Vagina (tissue), 2 donors: ENCODE measurements around the gene CTSW.

ENCODE experiments used
- CTCF ChIP-seq, 3 experiments: fragments of 450-650 bp in 2 of 3; fragments of 200-600 bp in 1 of 3; sonication (generic) in 1 of 3; IDR thresholded peaks; one replicate each; pipeline ENCODE4 v1.5.1; 2017 to 2019; ENCODE audit warnings: antibody characterized with exemption in 3 of 3, mild to moderate bottlenecking in 2 of 3, moderate library complexity in 2 of 3
- POLR2A ChIP-seq, 2 donors: fragments of 450-650 bp; IDR thresholded peaks; one replicate each; pipeline ENCODE4 v1.6.1; 2017; ENCODE audit warnings: antibody characterized with exemption in 2 of 2, mild to moderate bottlenecking in 2 of 2, moderate library complexity in 2 of 2
- POLR2AphosphoS5 ChIP-seq, 2 donors: sonication (generic); formaldehyde crosslinking; IDR thresholded peaks; one replicate each; pipeline ENCODE4 v1.9.0; 2017; ENCODE audit warnings: antibody characterized with exemption in 2 of 2, mild to moderate bottlenecking in 2 of 2, low read depth in 1 of 2; ENCODE audit not compliant: insufficient read depth in 1 of 2

- TF ChIP-seq POLR2A (IDR thresholded peaks at IDR 0.05) (no peak), POLR2AphosphoS5 (IDR thresholded peaks at IDR 0.05; ENCODE audit: insufficient read depth in 1 of 2, low read depth in 1 of 2) (no peak), CTCF (IDR thresholded peaks at IDR 0.05) (no peak)
Observed at GRCh38 chr11:65883058-65883761, 3.6 kb downstream of the CTSW start.
